ENCODE results near the gene IL1RAPL1.

- TF ChIP-seq DEAF1 (CRISPR knock-in tag; IDR thresholded peaks at IDR 0.05), result no peak
- TF ChIP-seq, protein P1, sequence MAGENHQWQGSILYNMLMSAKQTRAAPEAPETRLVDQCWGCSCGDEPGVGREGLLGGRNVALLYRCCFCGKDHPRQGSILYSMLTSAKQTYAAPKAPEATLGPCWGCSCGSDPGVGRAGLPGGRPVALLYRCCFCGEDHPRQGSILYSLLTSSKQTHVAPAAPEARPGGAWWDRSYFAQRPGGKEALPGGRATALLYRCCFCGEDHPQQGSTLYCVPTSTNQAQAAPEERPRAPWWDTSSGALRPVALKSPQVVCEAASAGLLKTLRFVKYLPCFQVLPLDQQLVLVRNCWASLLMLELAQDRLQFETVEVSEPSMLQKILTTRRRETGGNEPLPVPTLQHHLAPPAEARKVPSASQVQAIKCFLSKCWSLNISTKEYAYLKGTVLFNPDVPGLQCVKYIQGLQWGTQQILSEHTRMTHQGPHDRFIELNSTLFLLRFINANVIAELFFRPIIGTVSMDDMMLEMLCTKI (IDR thresholded peaks at IDR 0.05; ENCODE audit: partially characterized antibody), result no peak
These were observed 999.9 kb downstream of the IL1RAPL1 start for GRCh38 chrX:29587107-29587506.

Measured in K562 (cell line).